ENCODE results near the gene CGAS.

DNA sequence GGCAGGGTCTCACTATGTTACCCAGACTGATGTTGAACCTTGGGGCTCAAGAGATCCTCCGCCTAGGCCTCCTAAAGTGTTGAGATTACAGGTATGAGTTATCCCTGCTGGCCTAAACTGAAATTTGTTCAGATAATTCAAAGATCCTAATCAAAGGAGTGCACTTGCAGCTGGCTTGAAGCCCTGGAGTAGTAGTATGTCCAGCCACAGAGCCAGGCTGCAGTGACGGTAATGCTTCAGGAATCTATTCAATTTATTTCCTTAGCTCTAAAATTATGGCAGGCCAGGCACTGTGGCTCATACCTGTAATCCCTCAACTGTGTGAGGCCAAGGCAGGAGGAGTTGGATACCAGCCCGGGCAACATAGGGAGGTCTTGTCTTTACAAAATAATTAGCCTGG is 58.8 kb downstream of the CGAS start:
- TF ChIP-seq CTCF (IDR thresholded peaks at IDR 0.05; ENCODE audit: low read depth, low read length, poor library complexity, severe bottlenecking) (no peak), EZH2phosphoT487 (IDR thresholded peaks at IDR 0.05; ENCODE audit: borderline replicate concordance, low read length) (no peak)

Measured in DOHH2 (cell line).